Sigmoid colon (tissue), 3 donors: Measurements from ENCODE around the gene TBC1D10A.

Experiments
- POLR2A ChIP-seq, 2 donors: fragments of 450-650 bp; IDR thresholded peaks; one replicate each; pipeline ENCODE4 v1.6.1; 2016; ENCODE audit warnings: antibody characterized with exemption in 2 of 2, mild to moderate bottlenecking in 2 of 2, moderate library complexity in 2 of 2
- TF ChIP-seq, protein P1 (sequence below), 4 experiments: fragments of 450-650 bp in 3 of 4; fragments of 200-600 bp in 1 of 4; IDR thresholded peaks; one replicate each; pipeline ENCODE4 v1.5.1; 2016 to 2019; ENCODE audit warnings: antibody characterized with exemption in 4 of 4, mild to moderate bottlenecking in 3 of 4, moderate library complexity in 2 of 4

DNA sequence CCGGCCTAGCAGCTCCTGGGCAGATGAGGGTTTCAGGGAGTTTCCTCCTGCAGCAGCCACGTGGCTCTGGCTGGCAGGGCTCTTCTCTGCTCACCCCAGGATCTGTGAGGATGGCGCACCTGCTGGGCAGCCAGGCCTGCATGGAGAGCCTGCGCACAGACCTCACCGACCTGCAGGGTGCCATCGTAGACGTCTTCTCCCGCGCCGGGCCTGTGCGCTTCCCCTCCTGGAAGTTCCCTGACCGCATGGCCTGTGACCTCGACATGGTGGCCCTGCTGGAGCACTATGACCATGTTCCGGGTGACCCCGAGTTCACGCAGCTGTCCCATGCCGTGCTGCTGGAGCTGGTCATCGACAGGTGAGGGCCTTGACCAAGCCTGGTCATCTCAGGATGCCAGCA, 39.1 kb upstream of the TBC1D10A start:
- TF ChIP-seq, protein P1, sequence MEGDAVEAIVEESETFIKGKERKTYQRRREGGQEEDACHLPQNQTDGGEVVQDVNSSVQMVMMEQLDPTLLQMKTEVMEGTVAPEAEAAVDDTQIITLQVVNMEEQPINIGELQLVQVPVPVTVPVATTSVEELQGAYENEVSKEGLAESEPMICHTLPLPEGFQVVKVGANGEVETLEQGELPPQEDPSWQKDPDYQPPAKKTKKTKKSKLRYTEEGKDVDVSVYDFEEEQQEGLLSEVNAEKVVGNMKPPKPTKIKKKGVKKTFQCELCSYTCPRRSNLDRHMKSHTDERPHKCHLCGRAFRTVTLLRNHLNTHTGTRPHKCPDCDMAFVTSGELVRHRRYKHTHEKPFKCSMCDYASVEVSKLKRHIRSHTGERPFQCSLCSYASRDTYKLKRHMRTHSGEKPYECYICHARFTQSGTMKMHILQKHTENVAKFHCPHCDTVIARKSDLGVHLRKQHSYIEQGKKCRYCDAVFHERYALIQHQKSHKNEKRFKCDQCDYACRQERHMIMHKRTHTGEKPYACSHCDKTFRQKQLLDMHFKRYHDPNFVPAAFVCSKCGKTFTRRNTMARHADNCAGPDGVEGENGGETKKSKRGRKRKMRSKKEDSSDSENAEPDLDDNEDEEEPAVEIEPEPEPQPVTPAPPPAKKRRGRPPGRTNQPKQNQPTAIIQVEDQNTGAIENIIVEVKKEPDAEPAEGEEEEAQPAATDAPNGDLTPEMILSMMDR (IDR thresholded peaks at IDR 0.05), result no peak
- no peak for TF ChIP-seq POLR2A (IDR thresholded peaks at IDR 0.05)
